HG02610 (cell line): ENCODE data around the gene TOX2.

Experiments used
- ATAC-seq: cut with Tn5 transposase; IDR thresholded peaks from one replicate; pipeline ENCODE4 v1.9.1; 2021; ENCODE audit warnings: mild to moderate bottlenecking, moderate library complexity; ENCODE audit not compliant: unreplicated experiment

TOX2 gene

DNA sequence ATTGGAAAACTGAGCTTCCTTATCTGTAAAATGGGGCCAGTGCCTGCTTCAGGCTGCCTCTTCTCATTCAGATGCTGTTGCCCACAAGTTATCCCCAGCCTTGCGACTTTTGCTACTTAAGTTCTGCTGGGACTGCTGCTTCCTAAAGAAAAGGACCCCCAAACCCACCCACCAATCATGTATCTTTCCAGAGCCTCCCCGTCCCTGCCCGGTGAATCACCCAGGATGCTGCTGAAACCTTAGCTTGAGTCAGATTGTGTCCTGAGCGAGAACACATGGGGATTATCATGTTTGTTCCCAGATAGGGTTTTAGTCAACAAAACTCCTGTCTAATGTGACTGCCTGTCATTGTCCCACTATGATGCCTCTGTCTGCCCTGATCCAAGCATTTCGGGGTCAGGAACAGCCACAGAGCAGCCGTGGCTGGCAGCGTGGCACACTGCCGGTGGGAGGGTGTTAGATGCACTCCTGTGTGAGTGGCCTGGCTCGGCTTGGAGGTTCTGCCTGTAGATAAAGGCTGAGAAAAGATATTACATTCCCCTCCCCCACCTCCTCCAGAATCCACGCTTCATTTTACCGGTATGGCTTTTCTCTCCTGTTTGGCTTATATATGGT lies 79.9 kb downstream of the TOX2 start:
- ATAC-seq, result no peak

DNA sequence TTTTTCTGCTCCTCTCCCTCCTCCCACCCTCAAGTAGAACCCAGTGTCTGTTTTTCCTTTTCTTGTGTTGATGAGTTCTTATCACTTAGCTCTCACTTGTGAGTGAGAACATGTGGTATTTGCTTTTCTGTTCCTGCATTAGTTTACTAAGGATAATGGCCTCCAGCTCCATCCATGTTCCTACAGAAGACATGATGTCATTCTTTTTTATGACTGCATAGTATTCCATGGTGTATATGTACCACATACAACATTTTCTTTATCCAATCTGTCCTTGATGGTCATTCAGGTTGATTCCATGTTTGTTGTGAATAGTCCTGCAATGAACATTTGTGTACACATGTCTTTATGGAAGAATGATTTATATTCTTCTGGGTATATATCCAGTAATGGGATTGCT lies 81.0 kb downstream of the TOX2 start:
- no peak for ATAC-seq

DNA sequence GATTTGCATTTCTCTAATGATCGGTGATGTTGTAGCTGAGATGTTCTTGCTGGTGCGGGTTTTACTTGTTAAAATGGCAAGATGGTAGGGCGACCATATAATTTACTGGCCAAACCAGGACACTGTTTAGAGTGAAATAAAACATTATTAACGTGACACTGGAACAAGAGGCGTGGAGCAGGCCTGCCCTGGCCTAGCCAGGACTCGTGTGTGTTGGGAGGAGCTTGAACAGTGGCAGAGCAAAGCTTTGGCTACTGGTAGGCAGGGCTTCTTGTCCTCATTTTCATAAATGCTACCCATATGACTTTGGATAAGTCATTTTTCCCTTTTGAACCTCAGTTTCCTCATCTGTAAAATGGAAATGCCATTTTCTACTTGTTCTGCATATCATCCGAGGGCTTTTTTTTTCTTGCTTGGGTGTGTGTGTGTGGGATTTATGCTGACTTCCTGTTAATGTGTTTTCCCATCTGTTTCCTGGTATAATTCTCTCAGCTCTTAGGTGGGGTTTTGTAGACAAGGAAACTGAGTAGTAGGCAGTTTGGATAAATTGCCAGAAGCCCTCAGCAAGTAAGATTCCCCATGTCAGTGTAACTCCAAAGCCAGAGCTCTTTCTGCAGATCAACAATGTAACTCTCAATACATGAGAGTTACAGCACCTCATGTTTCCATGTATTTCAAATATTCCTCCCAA lies 81.7 kb downstream of the TOX2 start:
- ATAC-seq, result no peak

DNA sequence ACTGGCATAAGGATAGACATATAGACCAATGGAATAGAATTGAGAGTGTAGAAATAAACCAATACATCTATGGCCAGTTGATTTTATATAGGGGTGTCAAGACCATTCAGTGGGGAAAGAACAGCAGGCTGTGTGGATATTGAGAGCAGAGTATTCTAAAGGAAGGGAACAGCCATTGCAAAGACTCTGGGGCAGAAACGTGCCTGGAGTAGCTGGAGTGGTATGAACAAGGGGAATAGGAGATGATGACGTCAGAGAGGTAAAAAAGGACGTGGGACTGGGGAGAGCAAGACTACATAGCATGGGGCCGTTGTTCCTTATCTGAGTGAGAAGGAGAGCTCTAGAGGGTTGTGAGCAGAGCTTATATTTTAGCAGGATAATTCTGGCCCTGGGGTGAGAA lies 85.2 kb downstream of the TOX2 start:
- no peak for ATAC-seq

DNA sequence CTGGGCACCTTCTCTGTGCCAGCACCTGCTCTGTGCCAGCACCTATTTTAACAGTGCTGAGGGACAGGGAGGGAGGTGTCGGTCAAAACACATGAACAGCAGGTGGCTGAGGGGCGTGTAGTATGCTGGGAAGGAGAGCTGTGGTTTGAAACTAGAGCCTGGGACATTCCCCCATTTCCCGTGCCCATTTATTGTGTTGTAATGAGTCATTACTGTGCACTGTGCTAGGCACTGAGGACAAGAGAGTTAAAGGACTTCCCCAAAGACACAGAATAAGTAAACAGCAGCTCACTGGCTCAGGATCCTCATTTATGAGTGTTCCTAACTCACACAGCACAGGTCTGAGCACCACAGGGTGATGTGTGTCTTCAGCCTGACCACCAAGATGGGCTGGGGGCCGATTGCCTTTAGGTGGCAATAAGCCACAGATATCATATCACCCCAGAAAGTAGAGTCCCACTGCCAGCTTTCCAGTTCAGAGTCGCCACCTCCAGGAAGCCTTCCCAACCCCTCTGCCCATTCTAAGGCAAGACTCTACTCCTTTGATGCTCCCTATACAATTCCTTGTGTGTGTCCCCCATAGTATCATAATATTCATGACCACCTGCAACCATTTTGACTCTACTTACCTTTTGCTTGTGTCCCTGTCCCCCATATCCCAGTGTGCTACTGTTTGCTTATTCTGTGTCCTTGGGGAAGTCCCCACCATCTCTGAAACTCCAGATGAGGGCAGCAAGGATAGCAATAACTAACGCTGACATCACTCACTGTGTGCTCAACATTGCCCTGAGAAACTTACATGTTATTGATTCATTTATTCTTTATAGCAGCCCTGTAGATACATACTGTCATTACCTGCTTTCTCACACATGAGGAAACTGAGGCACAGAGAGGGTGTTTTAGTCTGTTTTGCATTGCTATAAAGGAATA lies 87.3 kb downstream of the TOX2 start:
- ATAC-seq, result peak; percentile 72

DNA sequence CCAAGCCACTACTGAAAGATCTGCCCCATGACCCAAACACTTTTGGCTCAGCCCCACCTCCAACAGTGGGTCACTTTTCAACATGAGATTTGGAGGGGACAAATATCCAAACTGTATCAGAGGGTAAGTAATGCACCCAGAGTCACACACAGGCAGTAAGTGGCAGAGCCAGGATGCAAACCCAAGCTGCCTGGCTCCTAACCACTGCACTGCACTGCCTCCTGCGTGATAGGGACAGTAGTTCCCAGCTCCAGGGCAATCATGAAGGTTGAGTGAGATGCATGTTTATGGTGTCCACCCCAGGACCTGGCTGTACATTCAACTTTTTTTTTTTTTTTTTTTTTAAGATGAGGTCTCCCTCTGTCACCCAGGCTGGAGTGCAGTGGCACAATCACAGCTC lies 88.2 kb downstream of the TOX2 start:
- no peak for ATAC-seq

DNA sequence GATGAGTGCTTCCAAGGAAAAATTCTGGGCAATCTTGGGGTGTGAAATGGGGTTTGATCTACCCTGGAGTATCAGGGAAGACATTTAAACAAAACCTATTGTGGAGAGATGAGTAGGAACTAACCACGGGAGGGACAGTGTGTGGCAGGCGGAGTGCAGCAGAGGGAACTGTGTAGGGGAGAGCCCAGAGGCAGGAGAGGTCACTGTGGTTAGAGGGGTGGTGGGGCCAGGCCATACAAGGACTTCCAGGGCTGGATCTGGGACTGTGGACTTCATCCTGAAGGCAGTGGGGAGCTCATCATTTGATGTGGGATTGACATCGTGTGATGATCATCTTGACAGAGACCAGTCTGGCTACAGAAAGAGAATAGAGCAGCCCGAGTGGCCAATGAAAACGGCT lies 89.0 kb downstream of the TOX2 start:
- no peak for ATAC-seq

DNA sequence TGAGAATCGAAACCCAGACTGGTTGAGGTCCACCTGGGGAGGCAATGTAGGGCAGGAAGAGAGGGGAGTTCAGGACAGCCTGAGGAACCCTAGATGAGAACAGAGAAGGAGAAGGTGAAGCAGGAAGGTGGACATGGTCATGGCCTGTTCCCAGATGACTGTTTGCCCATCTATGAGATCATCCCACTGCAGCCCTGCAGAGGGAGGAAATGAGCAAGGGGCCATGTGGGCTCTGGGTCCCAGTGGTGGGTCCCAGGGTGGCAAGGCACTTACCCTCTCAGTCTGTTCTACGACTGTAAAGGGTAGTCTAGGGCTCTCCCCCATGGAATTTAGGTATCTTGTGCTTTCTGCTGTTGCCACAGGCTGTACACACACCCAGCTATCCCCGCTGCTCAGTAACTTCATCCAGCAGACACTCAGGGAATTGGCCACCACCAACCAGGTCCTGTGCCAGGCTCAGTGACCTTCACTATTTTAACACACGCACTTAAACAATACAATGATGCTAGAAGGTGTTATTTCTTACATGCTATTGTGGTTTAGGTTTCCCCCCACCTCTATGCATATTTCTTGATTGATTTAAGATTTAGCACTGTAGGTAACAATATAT lies 89.8 kb downstream of the TOX2 start:
- ATAC-seq, result no peak

DNA sequence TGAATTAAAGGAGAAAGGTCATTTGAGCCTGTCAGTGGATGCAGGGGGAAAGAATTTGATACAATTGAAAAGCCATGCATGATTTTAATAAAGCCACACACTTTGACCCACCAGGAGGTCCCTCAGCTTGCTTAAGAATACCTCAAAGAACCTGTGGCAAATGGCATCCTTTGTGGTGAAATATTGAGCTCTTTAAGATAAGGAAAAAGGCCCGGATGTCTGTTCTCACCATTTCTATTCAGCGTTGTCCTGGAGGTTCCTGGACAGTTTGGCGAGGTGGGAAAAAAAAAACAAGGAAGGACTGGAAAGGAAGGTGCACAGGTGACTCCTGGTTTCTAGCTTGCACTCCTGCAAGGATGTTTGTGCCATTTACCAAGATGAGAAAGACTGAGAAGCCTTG lies 91.0 kb downstream of the TOX2 start:
- no peak for ATAC-seq

DNA sequence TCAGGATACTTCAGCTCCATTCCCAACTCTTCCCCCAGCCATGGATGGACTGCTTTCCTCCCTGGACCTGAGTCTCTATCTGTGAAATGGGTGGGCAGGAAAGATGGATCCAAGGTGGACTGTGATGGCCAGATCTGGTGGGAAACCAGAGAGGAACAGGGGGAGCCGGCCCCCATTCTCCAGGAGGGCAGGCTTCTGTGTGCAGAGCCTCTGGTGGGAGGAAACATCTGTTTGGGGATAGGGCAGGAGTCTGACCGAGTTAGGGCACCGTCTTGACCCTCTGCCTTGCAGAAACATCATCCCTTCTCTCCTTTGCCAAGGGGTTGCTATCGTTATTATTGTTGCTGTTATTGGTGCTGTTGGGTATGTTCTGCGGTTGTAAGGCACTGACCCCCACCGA lies 91.5 kb downstream of the TOX2 start:
- ATAC-seq, result no peak

DNA sequence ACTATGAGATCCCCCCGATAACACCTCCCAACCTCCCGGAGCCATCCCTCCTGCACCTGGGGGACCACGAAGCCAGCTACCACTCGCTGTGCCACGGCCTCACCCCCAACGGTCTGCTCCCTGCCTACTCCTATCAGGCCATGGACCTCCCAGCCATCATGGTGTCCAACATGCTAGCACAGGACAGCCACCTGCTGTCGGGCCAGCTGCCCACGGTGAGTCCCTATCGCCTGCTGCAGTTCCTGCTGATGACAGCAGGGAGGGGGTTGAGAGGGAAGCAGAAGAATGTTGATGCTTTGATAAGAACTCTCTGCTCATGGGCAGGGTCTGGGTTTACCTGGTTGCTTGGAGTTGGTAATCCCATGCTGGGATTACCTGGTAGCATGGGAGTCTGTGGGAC lies 91.9 kb downstream of the TOX2 start:
- ATAC-seq, result no peak

DNA sequence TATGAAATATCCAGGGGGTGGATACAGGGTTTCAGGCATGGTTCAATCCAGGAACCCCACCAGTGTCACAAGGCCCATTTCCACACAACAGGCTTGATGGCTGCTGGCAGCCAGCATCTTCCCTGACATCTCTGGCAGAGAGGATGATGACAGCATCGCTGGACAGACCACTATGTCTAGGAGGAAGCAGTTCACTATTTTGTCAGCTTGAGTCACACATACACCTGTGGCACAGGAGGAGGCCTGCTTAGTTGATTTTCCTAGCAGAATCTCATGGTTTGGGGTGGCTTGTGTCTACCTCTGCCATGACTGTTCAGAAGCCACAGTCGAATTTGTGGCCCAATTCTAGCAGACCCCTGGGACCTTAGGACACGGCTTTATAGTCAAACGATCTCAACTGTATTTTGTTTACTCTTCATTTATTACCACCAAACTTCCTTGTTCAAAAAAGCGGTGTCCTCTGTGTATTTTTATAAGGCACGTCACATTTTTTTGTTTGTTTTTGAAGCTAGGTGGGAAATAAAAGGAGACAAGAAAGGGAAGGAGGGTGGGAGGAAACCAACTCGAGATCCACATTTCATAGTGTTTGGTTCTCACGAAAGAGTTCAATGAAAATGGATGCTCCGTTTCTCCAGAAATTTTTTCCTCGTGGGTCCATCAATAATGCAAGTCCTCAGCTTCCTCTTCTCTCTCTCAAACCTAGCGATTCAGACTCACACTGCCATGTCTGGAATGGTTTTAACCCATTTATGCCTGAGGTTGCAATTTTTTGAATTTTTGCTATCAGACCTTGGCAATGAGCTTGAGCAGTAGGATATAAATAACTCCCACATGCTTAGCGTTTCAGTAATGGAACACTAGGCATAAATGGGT lies 94.4 kb downstream of the TOX2 start:
- ATAC-seq, result no peak

DNA sequence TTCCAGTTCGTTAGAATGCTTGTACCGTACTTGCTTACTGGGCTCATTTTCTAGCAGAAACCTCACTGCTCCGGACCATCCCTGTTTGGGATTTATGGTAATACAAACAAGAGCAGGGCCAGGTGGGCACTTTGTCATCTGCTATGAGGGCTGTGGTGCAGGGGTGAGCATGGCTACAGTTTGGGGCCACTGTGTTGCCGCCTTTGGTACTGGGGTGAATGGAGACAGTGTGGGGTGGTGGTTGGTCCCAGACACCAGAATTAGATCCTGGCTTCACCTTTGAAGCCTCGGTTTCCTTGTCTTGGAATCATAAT lies 95.0 kb downstream of the TOX2 start:
- no peak for ATAC-seq

DNA sequence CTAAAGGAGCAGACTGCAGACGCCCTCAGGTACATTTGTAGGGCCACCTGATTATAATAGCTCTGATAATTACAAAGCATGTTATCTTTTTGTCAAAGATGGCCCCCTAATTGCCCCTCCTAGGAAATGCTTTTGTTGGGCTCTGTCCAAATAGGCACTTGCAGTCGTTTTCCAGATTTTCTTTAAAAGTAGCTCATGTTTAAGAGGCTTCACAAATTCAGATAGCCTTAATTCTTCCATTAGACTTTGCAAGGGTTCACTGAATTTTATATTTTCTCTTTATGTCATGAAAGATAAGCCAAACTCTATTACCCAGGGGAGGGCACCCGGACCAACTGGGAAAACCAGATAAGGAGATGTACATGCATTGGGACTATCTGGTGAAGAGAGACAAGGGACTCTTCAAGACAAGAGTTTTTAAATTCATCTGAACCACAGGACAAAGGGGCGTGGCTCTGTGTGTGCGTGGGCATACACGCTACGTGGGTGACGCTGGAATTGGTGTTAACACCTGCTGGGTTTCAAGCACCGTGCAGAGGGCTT lies 95.6 kb downstream of the TOX2 start:
- ATAC-seq, result no peak

DNA sequence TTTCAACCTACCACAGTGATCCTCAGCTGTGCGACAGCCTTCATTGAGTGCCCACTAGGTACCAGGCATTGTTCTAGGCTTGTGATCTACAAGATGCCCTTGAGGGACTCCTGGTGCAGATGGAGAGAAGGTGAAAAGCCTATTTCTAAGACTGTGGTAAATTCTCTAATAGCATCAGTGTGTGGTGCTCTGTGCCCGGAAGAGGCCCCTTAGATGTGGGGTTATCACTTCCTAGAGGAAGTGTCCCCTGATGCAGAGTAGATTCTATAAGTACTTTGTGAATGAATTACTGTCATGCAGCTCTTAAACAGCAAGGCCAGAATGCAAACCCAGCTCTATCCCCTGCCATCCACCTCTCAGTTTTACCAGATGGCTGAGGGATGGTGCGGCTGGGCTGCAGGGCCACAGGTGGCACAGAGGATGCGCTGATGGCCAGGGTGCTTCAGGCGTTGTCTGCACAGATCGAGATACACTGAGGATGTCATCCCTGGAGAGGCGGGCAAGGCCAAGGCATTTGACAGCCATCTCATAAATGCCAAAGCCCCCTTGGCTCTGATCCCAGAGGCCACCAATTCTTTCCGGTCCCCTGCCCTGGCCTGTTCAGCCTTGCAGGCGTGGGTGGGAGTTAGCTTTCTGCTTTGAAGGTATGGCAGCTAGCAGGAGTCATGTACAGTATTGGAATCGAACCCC lies 96.7 kb downstream of the TOX2 start:
- ATAC-seq, result no peak

DNA sequence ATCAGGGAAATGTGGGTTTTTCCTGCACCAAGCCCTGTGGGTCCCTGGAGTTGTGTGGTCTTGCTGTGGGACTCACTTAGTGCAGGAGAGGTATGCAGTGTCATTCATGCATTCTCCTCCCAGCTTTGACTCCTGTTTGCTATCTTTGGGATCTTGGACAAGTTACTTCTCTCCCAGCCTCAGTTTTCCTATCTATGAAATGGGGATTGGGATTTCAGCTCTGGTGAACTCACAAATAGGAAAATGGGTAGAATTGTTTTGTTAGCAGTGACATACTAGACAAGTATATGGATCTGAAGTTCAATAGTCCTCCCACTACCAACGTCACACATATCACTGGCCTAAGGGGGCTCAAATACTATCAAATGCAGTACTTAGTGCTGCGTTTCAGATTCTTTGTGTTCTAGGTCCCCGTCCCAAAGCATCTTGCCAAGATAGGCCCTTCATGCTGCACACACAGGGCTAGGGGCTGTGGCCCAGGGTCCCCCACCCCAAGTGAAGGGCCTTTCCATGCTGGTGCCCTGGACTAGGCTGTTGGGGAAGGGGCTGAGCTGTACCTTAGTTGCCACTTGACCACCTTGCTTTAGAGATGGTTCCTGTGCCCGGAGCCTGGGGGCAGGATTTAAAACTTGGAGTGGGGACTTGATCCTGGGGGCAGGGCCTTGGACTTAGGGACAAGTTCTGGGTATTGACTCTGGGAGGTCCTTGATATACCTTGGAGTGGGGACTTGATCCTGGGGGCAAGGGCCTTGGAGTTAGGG lies 98.0 kb downstream of the TOX2 start:
- no peak for ATAC-seq

DNA sequence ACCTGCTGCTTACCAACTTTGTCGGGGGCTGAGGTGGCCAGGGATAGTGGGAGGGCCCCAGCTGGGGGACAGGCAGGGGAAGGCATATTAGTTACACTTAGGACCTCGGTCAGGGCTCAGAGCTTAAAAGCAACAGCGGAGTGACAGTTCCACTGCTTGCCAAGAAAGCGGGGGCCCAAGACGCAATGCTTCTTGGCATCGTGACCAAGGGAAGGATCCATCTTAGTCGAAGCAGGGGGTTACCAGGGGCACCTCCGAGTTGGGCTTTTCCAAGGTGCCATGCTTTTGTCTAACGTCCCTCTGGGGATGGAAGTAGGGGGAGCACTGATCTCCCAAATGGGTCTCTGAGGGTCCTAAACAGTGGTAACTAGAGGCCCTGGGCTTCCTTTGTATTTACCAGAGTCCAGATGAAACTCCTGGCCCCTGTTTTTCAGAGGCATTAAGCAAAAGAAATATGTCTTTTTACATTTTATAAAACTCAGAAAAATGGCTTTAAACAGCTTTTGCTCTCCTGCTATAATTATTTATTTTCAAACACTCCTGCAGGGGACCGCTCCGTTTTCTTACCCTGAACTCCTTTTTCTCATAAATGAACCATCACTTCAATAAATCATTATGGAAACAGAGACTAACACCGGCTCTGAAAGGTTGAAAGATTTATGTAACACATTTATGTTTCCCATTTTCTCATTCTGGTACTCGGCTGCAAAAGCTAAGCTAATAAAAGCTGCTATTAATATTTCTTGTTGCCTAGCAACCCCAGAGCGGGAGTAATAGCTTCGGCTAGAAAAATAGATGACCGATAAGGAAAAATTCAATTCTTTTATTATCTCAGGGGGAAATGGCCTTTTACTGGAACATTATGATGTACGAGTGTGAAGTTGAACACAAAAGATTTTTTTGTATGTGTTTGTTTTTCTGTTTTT lies 100.4 kb downstream of the TOX2 start:
- ATAC-seq, result no peak

DNA sequence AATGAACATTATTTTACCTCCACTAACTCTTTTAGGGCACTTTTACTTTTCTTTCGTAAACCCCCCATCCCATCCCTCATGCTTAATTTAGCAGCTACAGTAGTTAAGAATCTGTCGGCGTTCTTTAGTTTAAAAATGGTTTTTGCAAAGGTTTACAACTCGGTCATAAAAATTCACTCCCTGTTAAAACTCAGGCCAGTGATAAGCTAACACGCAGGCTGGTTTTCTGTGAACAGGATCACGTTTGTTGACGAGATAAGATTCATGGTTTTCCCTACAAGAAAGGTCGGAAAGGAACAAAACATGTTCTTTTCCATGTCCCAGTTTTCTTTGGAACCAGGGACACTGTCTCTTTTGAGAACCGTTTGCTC lies 101.1 kb downstream of the TOX2 start:
- ATAC-seq, result no peak
